HEK293 (cell line): ENCODE measurements around the gene PLEKHG5.

Experiments
- CTCF ChIA-PET: fragments of 350-600 bp; formaldehyde crosslinking; extraction: SDS; loops from one replicate; lab custom pipeline; 2021; ENCODE audit warnings: antibody characterized with exemption; lab: Yijun Ruan, JAX
- POLR2A ChIA-PET: fragments of 300-600 bp; formaldehyde crosslinking; extraction: SDS; loops from one replicate; lab custom pipeline; 2020; ENCODE audit warnings: antibody characterized with exemption, inconsistent platforms; lab: Yijun Ruan, JAX
- H3K27ac ChIP-seq: fragments of 200-500 bp; sonication (Bioruptor generic); 2 replicates; pipeline ENCODE4 v1.5.1; 2014; ENCODE audit warnings: low read depth, low read length, control low read depth, inconsistent platforms; ENCODE audit errors: extremely low read depth
- H3K36me3 ChIP-seq, 2 experiments: fragments of 200-500 bp in 1 of 2; sonication (Bioruptor generic) in 1 of 2; 1 replicate in 1 of 2; 2 replicates in 1 of 2; pipeline ENCODE4 v1.5.1; 2014 to 2017; ENCODE audit warnings: inconsistent platforms in 2 of 2, low read length in 2 of 2; ENCODE audit not compliant: control insufficient read depth in 2 of 2, insufficient read depth in 1 of 2
- H3K4me1 ChIP-seq: fragments of 200-500 bp; sonication (Bioruptor generic); 2 replicates; pipeline ENCODE4 v1.5.1; 2014; ENCODE audit warnings: mild to moderate bottlenecking, low read length, inconsistent platforms; ENCODE audit not compliant: control insufficient read depth, insufficient read depth
- H3K4me3 ChIP-seq: 2 replicates; pipeline ENCODE4 v1.5.1; 2011; ENCODE audit warnings: low read depth, mild to moderate bottlenecking, control low read depth, low read length, moderate library complexity
- H3K9me3 ChIP-seq: fragments of 200-500 bp; sonication (Bioruptor generic); 2 replicates; pipeline ENCODE4 v1.5.1; 2014; ENCODE audit warnings: low read depth, low read length, inconsistent platforms; ENCODE audit not compliant: control insufficient read depth, insufficient read depth
- GLIS2 ChIP-seq: fragments of 450-650 bp; formaldehyde crosslinking; IDR thresholded peaks from 2 replicates; pipeline ENCODE4 v1.5.1; 2016; ENCODE audit warnings: missing biosample characterization, missing genetic modification characterization
- KLF1 ChIP-seq: fragments of 450-650 bp; formaldehyde crosslinking; IDR thresholded peaks from 2 replicates; pipeline ENCODE4 v1.5.1; 2016; ENCODE audit warnings: missing biosample characterization, missing genetic modification characterization
- KLF10 ChIP-seq: fragments of 450-650 bp; IDR thresholded peaks from 2 replicates; pipeline ENCODE4 v1.5.1; 2018; ENCODE audit warnings: missing biosample characterization, mild to moderate bottlenecking, missing genetic modification characterization
- KLF7 ChIP-seq: fragments of 450-650 bp; formaldehyde crosslinking; IDR thresholded peaks from 2 replicates; pipeline ENCODE4 v1.5.1; 2016; ENCODE audit warnings: missing biosample characterization, missing genetic modification characterization, borderline replicate concordance
- KLF8 ChIP-seq: fragments of 450-650 bp; formaldehyde crosslinking; IDR thresholded peaks from 2 replicates; pipeline ENCODE4 v1.5.1; 2016; ENCODE audit warnings: missing biosample characterization, missing genetic modification characterization
- SP2 ChIP-seq: fragments of 450-650 bp; formaldehyde crosslinking; IDR thresholded peaks from 2 replicates; pipeline ENCODE4 v1.5.1; 2016; ENCODE audit warnings: missing biosample characterization, missing genetic modification characterization
- TCF7L2 ChIP-seq: IDR thresholded peaks from 2 replicates; pipeline ENCODE4 v1.6.1; 2011; ENCODE audit warnings: low read depth, mild to moderate bottlenecking, inconsistent platforms, low read length, moderate library complexity, borderline replicate concordance
- YY2 ChIP-seq: fragments of 450-650 bp; formaldehyde crosslinking; IDR thresholded peaks from 2 replicates; pipeline ENCODE4 v1.5.1; 2016; ENCODE audit warnings: missing biosample characterization, missing genetic modification characterization
- ZNF157 ChIP-seq: fragments of 450-650 bp; formaldehyde crosslinking; IDR thresholded peaks from 2 replicates; pipeline ENCODE4 v1.5.1; 2016; ENCODE audit warnings: missing biosample characterization, missing genetic modification characterization
- ZNF23 ChIP-seq: fragments of 450-650 bp; formaldehyde crosslinking; IDR thresholded peaks from 2 replicates; pipeline ENCODE4 v1.5.1; 2016; ENCODE audit warnings: missing biosample characterization, missing genetic modification characterization, borderline replicate concordance
- ZNF354C ChIP-seq: fragments of 450-650 bp; formaldehyde crosslinking; IDR thresholded peaks from 2 replicates; pipeline ENCODE4 v1.5.1; 2016; ENCODE audit warnings: missing biosample characterization, missing genetic modification characterization, low read depth, borderline replicate concordance
- ZNF37A ChIP-seq: fragments of 450-650 bp; IDR thresholded peaks from 2 replicates; pipeline ENCODE4 v1.5.1; 2018; ENCODE audit warnings: missing biosample characterization, missing genetic modification characterization
- ZNF426 ChIP-seq: fragments of 450-650 bp; formaldehyde crosslinking; IDR thresholded peaks from 2 replicates; pipeline ENCODE4 v1.5.1; 2017; ENCODE audit warnings: missing biosample characterization, missing genetic modification characterization, mild to moderate bottlenecking, inconsistent platforms, moderate library complexity
- ZNF48 ChIP-seq: fragments of 450-650 bp; formaldehyde crosslinking; IDR thresholded peaks from 2 replicates; pipeline ENCODE4 v1.5.1; 2016; ENCODE audit warnings: missing biosample characterization, missing genetic modification characterization
- ZNF521 ChIP-seq: fragments of 450-650 bp; formaldehyde crosslinking; IDR thresholded peaks from 2 replicates; pipeline ENCODE4 v1.5.1; 2017; ENCODE audit warnings: missing biosample characterization, mild to moderate bottlenecking, missing genetic modification characterization
- ZNF610 ChIP-seq: fragments of 450-650 bp; formaldehyde crosslinking; IDR thresholded peaks from 2 replicates; pipeline ENCODE4 v1.5.1; 2016; ENCODE audit warnings: missing biosample characterization, missing genetic modification characterization, borderline replicate concordance
- ZNF785 ChIP-seq: fragments of 450-650 bp; formaldehyde crosslinking; IDR thresholded peaks from 2 replicates; pipeline ENCODE4 v1.5.1; 2016; ENCODE audit warnings: missing biosample characterization, missing genetic modification characterization
- TF ChIP-seq, protein P1 (sequence below): fragments of 450-650 bp; formaldehyde crosslinking; IDR thresholded peaks from 2 replicates; pipeline ENCODE4 v1.5.1; 2016; ENCODE audit warnings: missing biosample characterization, missing genetic modification characterization
- TF ChIP-seq, protein P2 (sequence below): fragments of 450-650 bp; formaldehyde crosslinking; IDR thresholded peaks from 2 replicates; pipeline ENCODE4 v1.5.1; 2016; ENCODE audit warnings: missing biosample characterization, missing genetic modification characterization

Gene PLEKHG5

GRCh38 chr1:6472391-6472790 lies 19.1 kb downstream of the PLEKHG5 start:
- no peak overlapping the region for H3K27ac ChIP-seq
- POLR2A ChIA-PET, result no interaction called here
- CTCF ChIA-PET, result interaction anchor here (0.7 to 2.3 kb wide), 7 partner anchors 9 to 67 kb away, joined by 3 to 9 read pairs (median 3); no protein-coding TSS in a partner anchor

DNA sequence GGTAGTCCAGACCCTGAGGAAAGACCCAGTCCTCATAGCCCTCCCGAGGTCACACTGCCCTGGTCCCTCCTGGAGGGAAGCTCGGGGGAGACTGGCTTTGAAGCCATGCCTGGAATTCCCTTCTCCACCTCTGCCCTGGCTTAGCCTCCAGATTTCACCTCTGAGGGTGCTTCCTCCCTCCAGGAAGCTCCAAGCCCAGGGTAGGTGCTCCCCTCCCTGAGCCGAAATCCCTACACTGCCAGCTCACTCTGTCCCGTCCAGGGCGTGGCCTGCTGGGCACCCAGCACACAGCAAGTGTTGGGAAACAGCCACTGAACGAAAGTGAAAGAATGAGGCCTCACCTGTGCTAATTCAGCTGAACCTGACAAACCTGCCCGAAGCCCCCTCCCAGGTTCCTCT lies 19.5 kb downstream of the PLEKHG5 start:
- POLR2A ChIA-PET, result no interaction called here
- TF ChIP-seq ZNF23 (tag by site-specific recombination) (no peak), GLIS2 (tag by site-specific recombination) (0 out of 2 replicates have a peak, but pooled peaks have one; percentile 13)
- H3K9me3 ChIP-seq, result no peaks in the 10 kb centered on the region

More at GRCh38 chr1:6472391-6472790, 19.1 kb downstream of the PLEKHG5 start:
- Histone ChIP-seq H3K4me3 (no peak overlapping the region), H3K36me3 (peaks cover 0 to 60% of the 10 kb centered on the region in 2 experiments; a peak in 1 of 3 replicates), H3K4me1 (no peaks in the 10 kb centered on the region), H3K9me3 (no peaks in the 10 kb centered on the region)
- TF ChIP-seq, protein P1, sequence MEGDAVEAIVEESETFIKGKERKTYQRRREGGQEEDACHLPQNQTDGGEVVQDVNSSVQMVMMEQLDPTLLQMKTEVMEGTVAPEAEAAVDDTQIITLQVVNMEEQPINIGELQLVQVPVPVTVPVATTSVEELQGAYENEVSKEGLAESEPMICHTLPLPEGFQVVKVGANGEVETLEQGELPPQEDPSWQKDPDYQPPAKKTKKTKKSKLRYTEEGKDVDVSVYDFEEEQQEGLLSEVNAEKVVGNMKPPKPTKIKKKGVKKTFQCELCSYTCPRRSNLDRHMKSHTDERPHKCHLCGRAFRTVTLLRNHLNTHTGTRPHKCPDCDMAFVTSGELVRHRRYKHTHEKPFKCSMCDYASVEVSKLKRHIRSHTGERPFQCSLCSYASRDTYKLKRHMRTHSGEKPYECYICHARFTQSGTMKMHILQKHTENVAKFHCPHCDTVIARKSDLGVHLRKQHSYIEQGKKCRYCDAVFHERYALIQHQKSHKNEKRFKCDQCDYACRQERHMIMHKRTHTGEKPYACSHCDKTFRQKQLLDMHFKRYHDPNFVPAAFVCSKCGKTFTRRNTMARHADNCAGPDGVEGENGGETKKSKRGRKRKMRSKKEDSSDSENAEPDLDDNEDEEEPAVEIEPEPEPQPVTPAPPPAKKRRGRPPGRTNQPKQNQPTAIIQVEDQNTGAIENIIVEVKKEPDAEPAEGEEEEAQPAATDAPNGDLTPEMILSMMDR (tag by site-specific recombination), result 0 out of 2 replicates have a peak, but pooled peaks have one; percentile 11
- TF ChIP-seq ZNF426 (tag by site-specific recombination), result no peak
- TF ChIP-seq ZNF785 (tag by site-specific recombination), result peak; percentile 49; the same call in 1 of the 2 replicates

GRCh38 chr1:6471086-6471969 lies 20.1 kb downstream of the PLEKHG5 start:
- Histone ChIP-seq H3K27ac (no peak overlapping the region), H3K9me3 (no peaks in the 10 kb centered on the region), H3K4me3 (no peak overlapping the region), H3K36me3 (peaks cover 0 to 66% of the 10 kb centered on the region in 2 experiments; a peak in 1 of 3 replicates), H3K4me1 (no peaks in the 10 kb centered on the region)
- no peak for TF ChIP-seq ZNF37A
- TF ChIP-seq KLF1 (tag by site-specific recombination), result peak; percentile 92
- no peak for TF ChIP-seq ZNF157 (tag by site-specific recombination)
- no peak for TF ChIP-seq KLF7 (tag by site-specific recombination)
- TF ChIP-seq ZNF521 (tag by site-specific recombination), result no peak
- TF ChIP-seq, protein P2, sequence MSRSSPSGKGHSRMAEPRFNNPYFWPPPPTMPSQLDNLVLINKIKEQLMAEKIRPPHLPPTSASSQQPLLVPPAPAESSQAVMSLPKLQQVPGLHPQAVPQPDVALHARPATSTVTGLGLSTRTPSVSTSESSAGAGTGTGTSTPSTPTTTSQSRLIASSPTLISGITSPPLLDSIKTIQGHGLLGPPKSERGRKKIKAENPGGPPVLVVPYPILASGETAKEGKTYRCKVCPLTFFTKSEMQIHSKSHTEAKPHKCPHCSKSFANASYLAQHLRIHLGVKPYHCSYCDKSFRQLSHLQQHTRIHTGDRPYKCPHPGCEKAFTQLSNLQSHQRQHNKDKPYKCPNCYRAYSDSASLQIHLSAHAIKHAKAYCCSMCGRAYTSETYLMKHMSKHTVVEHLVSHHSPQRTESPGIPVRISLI (tag by site-specific recombination), result no peak
- TF ChIP-seq YY2 (tag by site-specific recombination), result no peak
- no peak for TF ChIP-seq KLF10 (tag by site-specific recombination)
- no peak for TF ChIP-seq ZNF48 (tag by site-specific recombination)
- no peak for TF ChIP-seq ZNF354C
- peak; percentile 97 for TF ChIP-seq KLF8 (tag by site-specific recombination)
- TF ChIP-seq ZNF610, result no peak
- TF ChIP-seq TCF7L2, result no peak
- TF ChIP-seq SP2 (tag by site-specific recombination), result peak; percentile 14; the same call in 1 of the 2 replicates
- CTCF ChIA-PET, result interaction anchor here (0.7 to 2.3 kb wide), 4 partner anchors 15 to 33 kb away, joined by 3 to 9 read pairs (median 4); no protein-coding TSS in a partner anchor
- POLR2A ChIA-PET, result no interaction called here

More for the DNA sequence above, 19.5 kb downstream of the PLEKHG5 start:
- CTCF ChIA-PET, result interaction anchor here (0.7 to 2.3 kb wide), 6 partner anchors 8 to 34 kb away, joined by 3 to 9 read pairs (median 4); no protein-coding TSS in a partner anchor
- Histone ChIP-seq H3K36me3 (peaks cover 0 to 64% of the 10 kb centered on the region in 2 experiments; a peak in 1 of 3 replicates), H3K4me1 (no peaks in the 10 kb centered on the region), H3K4me3 (no peak overlapping the region), H3K27ac (no peak overlapping the region)
